T-helper 17 cell (primary cell): ENCODE data around the gene CASZ1. TPM values are rescaled to one million over a fixed set of nuclear protein-coding genes. Genes with fewer than 3 reads are reported as not detected.

Experiments used
- ATAC-seq: fragments of 150-1000 bp; cut with Tn5 transposase; 2 replicates; pipeline ENCODE4 v1.10.0; 2021; ENCODE audit warnings: mild to moderate bottlenecking, moderate library complexity
- DNase-seq, 3 donors: peaks; one replicate each; pipeline versions ENCODE4 v3.0.0 to v3.0.0-alpha.2; 2020 to 2021
- H3K9me3 ChIP-seq: one replicate; pipeline ENCODE4 v1.7.0; 2013; ENCODE audit warnings: low read length, mild to moderate bottlenecking; ENCODE audit not compliant: control insufficient read depth, poor library complexity, severe bottlenecking
- H3K27ac Mint-ChIP-seq: one replicate; pipeline ENCODE4 v1.8.0; 2022; ENCODE audit warnings: mild to moderate bottlenecking, moderate library complexity, mixed read lengths
- H3K27me3 Mint-ChIP-seq: one replicate; pipeline ENCODE4 v1.8.0; 2022; ENCODE audit warnings: mixed read lengths
- H3K36me3 Mint-ChIP-seq: one replicate; pipeline ENCODE4 v1.8.0; 2022; ENCODE audit warnings: low read depth, mixed read lengths
- H3K4me1 Mint-ChIP-seq: one replicate; pipeline ENCODE4 v1.8.0; 2022; ENCODE audit warnings: mild to moderate bottlenecking, mixed read lengths
- H3K4me3 Mint-ChIP-seq: one replicate; pipeline ENCODE4 v1.8.0; 2022; ENCODE audit warnings: mild to moderate bottlenecking, moderate library complexity, mixed read lengths
- total RNA-seq, 4 donors: library from RNA in 2 of 4; stranded (reverse) in 2 of 4; gene quantifications; one replicate each; pipeline ENCODE4 v1.2.3 and lab custom pipeline; 2022 to 2026

Gene CASZ1
- total RNA-seq, 2 donors from 2014 or later, result 20.8 to 21.2 TPM

GRCh38 chr1:10646347-10646861, 150.0 kb downstream of the CASZ1 start:
- Mint-ChIP-seq H3K4me3 (no peak overlapping the region), H3K27ac (no peak overlapping the region), H3K36me3 (no peaks in the 10 kb centered on the region), H3K4me1 (no peaks in the 10 kb centered on the region), H3K27me3 (no peaks in the 10 kb centered on the region)
- no peaks in the 10 kb centered on the region for H3K9me3 ChIP-seq
- no peak for ATAC-seq
- DNase-seq, result no peak

DNA sequence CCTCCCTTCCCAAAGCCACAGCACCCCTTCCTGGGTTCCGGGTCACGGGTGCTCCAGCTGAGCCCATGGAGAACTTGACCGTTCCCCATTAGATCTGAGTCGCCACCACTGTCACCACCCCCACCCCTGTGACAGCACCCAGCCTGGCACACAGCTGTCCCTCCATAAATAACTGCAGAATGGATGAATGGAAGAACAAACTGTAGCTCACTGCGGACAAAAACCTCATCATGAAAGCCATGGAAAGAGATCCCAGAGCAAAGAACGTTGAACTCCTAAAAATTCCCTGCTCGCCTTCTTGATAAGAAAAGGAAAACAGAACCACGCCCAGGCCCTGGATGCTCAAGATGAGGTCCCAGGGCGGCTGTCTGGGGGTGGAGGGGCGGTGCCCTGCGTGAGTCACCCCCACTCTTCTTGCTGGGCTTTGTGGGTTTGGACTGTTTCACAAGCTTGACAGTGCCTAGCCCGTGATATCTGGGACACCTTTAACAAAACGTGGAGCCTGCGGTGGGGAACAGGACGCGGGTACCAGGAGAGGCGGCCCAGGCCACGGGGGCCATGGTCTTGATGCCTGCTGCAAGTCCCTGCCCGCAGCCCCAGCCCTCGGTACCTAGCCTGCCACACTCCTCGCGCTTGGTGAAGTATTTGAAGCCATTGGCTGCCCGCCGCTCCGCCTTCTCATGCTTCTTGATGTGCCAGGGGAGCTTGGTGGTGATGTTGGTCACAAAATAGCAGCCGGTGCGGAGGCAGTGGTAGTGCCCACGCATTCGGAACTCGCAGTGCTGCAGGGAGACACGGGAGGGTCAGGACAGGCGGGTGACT, 151.9 kb downstream of the CASZ1 start:
- Mint-ChIP-seq H3K36me3 (no peaks in the 10 kb centered on the region), H3K27ac (no peak overlapping the region), H3K4me3 (no peak overlapping the region), H3K4me1 (no peaks in the 10 kb centered on the region), H3K27me3 (no peaks in the 10 kb centered on the region)
- no peak for ATAC-seq
- no peak for DNase-seq
- H3K9me3 ChIP-seq, result no peaks in the 10 kb centered on the region

GRCh38 chr1:10643607-10644306, 152.7 kb downstream of the CASZ1 start:
- Mint-ChIP-seq H3K27me3 (no peaks in the 10 kb centered on the region), H3K27ac (no peak overlapping the region), H3K4me1 (no peaks in the 10 kb centered on the region), H3K4me3 (no peak overlapping the region), H3K36me3 (no peaks in the 10 kb centered on the region)
- ATAC-seq, result no peak
- H3K9me3 ChIP-seq, result no peaks in the 10 kb centered on the region
- DNase-seq, result no peak

DNA sequence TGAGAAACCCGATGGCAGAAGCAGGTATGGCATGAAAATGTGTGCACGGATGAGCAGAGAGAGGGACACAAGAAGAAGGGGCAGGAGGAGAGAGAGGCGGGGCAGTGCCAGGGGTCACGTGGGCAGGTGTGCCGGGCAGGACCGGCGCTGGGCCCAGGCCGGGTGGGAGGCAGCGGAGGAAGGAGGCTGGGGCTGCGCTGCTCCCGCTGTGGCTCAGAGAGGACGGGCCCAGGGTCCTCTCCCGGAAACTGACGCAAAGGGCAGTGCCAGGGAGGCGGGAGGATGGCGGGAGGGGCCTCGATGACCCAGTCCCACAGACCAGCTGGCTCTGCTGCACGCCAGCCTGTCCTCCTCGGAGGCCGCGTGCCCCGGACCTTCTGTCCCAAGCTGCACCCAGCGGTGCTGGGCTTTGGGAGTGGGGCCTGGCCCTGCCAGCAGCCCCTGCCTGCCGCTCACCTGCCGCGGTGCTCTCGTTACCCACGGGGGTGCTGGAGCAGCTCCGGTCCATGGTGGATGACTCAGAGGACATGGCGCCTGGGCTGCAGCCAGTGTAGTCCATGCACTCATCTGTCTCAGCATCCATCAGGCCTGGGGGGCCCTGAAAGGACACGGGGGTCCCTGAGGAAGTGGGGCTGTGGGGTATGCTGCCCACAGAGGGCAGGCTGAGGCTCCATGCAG, 153.9 kb downstream of the CASZ1 start:
- no peaks in the 10 kb centered on the region for H3K9me3 ChIP-seq
- ATAC-seq, result no peak
- no peaks in the 10 kb centered on the region for H3K27me3 Mint-ChIP-seq
- H3K27ac Mint-ChIP-seq, result no peak overlapping the region
- no peaks in the 10 kb centered on the region for H3K36me3 Mint-ChIP-seq
- DNase-seq, result no peak
- H3K4me1 Mint-ChIP-seq, result no peaks in the 10 kb centered on the region
- no peak overlapping the region for H3K4me3 Mint-ChIP-seq

DNA sequence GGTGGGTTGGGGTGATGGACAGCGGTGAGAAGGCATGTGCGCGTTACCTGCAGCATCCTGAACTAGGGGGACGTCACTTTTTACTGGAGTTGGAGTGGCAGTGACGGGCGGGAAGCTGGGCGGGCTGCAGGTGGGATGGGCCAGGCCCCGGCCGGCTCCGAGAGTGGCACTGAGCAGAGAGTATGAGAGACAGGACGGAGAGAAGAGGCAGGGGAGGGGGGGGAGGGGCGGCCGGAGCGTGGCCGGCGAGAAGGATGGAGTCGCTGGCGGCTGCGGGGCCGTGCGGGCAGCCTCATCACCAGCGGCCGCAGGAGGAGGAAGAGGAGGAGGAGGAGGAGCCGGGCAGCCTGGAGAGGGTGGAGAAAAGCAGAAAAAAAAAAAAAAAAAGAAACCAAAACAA, 154.5 kb downstream of the CASZ1 start:
- no peak for ATAC-seq
- no peaks in the 10 kb centered on the region for H3K36me3 Mint-ChIP-seq
- no peak for DNase-seq
- no peaks in the 10 kb centered on the region for H3K9me3 ChIP-seq
- peaks cover 2% of the 10 kb centered on the region for H3K4me1 Mint-ChIP-seq
- H3K27ac Mint-ChIP-seq, result no peak overlapping the region
- no peaks in the 10 kb centered on the region for H3K27me3 Mint-ChIP-seq
- no peak overlapping the region for H3K4me3 Mint-ChIP-seq

- no peak overlapping the region for H3K27ac Mint-ChIP-seq
- no peaks in the 10 kb centered on the region for H3K27me3 Mint-ChIP-seq
- ATAC-seq, result no peak
- H3K9me3 ChIP-seq, result no peaks in the 10 kb centered on the region
- DNase-seq, result no peak
- H3K4me3 Mint-ChIP-seq, result no peak overlapping the region
- peaks cover 2% of the 10 kb centered on the region for H3K4me1 Mint-ChIP-seq
- H3K36me3 Mint-ChIP-seq, result no peaks in the 10 kb centered on the region
Measured at GRCh38 chr1:10640843-10641553, 155.4 kb downstream of the CASZ1 start.

- H3K4me3 Mint-ChIP-seq, result peak overlapping the region; percentile 21
- H3K4me1 Mint-ChIP-seq, result peaks cover 2% of the 10 kb centered on the region
- ATAC-seq (no peak), DNase-seq (no peak)
- H3K27me3 Mint-ChIP-seq, result no peaks in the 10 kb centered on the region
- H3K36me3 Mint-ChIP-seq, result no peaks in the 10 kb centered on the region
- no peak overlapping the region for H3K27ac Mint-ChIP-seq
- no peaks in the 10 kb centered on the region for H3K9me3 ChIP-seq
Measured at GRCh38 chr1:10639775-10640578, 156.5 kb downstream of the CASZ1 start.

DNA sequence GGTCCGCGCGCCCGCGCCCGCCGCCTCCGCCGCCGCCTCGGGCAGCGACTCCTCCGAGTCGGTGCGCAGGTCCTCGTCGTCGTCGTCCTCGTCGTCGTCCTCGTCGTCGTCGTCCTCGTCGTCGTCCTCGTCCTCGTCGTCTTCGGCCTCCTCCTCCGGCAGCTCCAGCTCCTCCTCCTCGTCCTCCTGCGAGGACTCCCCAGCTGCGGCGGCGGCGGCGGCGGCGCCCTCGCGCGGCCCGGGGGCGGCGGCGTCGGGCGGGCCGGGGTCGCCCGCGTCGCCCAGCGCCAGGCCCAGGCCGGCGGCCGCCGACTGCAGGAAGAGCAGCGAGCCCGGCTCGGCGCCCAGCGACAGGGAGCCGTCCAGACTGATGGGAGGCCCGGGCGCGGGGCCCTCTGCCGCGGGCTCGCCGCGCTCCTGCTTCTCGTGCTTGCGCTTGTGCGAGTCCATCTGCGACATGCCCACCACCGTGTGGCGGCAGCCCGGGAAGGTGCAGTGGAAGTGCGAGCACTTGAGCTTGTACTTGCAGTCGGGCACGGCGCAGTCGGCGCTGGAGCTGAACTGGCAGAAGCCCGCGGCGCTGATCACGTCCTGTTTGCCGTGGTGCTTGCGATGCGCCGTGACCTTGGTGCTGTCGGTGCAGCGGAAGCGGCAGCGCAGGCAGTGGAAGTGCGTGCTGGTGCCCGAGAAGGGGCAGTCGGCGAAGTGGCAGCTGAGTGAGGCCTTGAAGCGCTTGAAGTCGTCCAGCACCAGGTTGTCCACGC, 157.3 kb downstream of the CASZ1 start:
- no peak overlapping the region for H3K4me3 Mint-ChIP-seq
- no peaks in the 10 kb centered on the region for H3K27me3 Mint-ChIP-seq
- ATAC-seq (peak; percentile 20), DNase-seq (no peak)
- H3K27ac Mint-ChIP-seq, result no peak overlapping the region
- no peaks in the 10 kb centered on the region for H3K36me3 Mint-ChIP-seq
- no peaks in the 10 kb centered on the region for H3K9me3 ChIP-seq
- H3K4me1 Mint-ChIP-seq, result peaks cover 2% of the 10 kb centered on the region

DNA sequence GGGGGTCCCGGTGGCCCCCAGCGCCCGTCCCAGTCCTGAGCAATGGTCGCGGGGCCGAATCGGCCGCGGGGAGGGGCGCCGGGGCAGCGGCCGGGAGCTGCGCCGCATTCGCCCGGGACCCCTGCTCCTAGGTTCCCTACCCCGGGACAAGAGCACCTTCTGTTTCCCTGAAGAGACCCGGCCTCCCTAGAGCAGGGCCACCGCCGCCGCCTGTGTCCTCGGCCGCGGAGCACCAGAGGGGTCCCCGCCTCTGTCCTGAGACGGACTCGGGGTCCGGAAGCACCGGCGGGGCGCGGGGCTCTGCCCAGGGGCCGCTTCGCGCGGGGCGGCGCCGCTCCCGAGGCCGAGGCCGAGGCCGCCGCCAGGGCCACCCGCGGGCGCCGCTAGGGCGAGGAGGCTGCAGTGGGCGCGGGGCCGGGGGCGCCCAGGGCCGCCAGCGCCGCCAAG, 157.9 kb downstream of the CASZ1 start:
- H3K27ac Mint-ChIP-seq, result no peak overlapping the region
- no peaks in the 10 kb centered on the region for H3K9me3 ChIP-seq
- H3K27me3 Mint-ChIP-seq, result no peaks in the 10 kb centered on the region
- ATAC-seq (peak; percentile 32), DNase-seq (no peak)
- H3K36me3 Mint-ChIP-seq, result no peaks in the 10 kb centered on the region
- H3K4me1 Mint-ChIP-seq, result peaks cover 2% of the 10 kb centered on the region
- no peak overlapping the region for H3K4me3 Mint-ChIP-seq

- H3K9me3 ChIP-seq, result no peaks in the 10 kb centered on the region
- ATAC-seq, result peak; percentile 60
- H3K4me1 Mint-ChIP-seq, result peaks cover 2% of the 10 kb centered on the region
- DNase-seq, result no peak
- H3K27me3 Mint-ChIP-seq, result no peaks in the 10 kb centered on the region
- H3K27ac Mint-ChIP-seq, result no peak overlapping the region
- peak overlapping the region; percentile 7 for H3K4me3 Mint-ChIP-seq
- no peaks in the 10 kb centered on the region for H3K36me3 Mint-ChIP-seq
Measured at GRCh38 chr1:10637834-10638558, 158.4 kb downstream of the CASZ1 start.

GRCh38 chr1:10637400-10637799, 159.0 kb downstream of the CASZ1 start:
- no peak for ATAC-seq
- no peak for DNase-seq
- Mint-ChIP-seq H3K27ac (no peak overlapping the region), H3K36me3 (no peaks in the 10 kb centered on the region), H3K4me3 (peak overlapping the region; percentile 31), H3K27me3 (no peaks in the 10 kb centered on the region), H3K4me1 (peaks cover 2% of the 10 kb centered on the region)
- H3K9me3 ChIP-seq, result no peaks in the 10 kb centered on the region
